Measurements from ENCODE around the gene TRPM2. TPM values are rescaled to one million over a fixed set of nuclear protein-coding genes. Genes with fewer than 3 reads are reported as not detected.

The TRPM2 gene
- total and polyA plus RNA-seq, 2 of the 8 experiments (the other 6 are each of a cell fraction or from before 2014, with no cell fraction given), result 0.27 to 0.28 TPM

DNA sequence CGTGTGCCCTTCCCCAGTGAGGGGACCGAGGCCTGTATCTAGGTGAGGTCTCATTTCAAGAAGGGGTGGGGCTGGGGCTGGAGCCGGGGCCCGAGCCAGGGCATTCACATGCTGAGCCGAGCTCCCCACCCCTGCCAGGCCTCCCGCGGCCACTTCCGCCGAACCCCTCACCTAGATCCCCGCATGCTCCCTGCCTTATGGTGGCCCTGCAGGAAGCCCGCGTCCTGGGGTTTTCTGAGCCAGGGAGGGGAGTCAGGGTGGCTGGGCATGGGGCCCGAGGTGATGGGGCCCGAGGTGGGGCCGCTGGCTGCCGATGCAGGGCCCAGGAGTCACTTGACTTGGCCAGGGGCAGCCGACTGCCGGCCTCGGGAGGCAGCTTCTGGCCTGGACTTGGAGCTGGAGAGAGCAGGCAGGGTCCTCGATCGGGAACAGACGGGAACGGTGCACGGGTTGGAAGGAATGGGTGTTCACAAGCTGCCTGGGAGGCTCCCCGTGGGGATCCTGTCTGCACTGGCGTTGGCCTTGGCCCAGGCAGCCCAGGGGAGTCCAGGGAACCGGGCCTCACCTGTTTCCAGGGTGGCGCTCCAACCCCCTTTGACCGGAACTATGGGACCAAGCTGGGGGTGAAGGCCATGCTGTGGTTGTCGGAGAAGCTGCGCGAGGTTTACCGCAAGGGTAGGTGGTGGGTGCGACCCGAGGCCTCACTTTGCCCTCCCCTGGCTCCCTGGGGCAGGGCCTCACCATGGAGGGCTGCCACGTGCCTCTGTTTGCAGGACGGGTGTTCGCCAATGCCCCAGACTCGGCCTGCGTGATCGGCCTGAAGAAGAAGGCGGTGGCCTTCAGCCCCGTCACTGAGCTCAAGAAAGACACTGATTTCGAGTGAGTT is 27.8 kb upstream of the TRPM2 start:
- Histone ChIP-seq H3K27ac (ENCODE audit: low read depth, low read length) (no peak overlapping the region), H2BK5ac (ENCODE audit: low read depth, low read length) (no peak overlapping the region), H3K4ac (replicated peaks; ENCODE audit: insufficient read length, low read depth, low read length) (no peak overlapping the region), H3K4me1 (replicated peaks in 1 of 4; ENCODE audit: control insufficient read depth in 3 of 4, insufficient read depth in 4 of 4, low read length in 3 of 4) (no peaks in the 10 kb centered on the region), H3K18ac (ENCODE audit: extremely low read depth, low read length) (no peak overlapping the region), H2AK5ac (ENCODE audit: low read depth, low read length) (no peak overlapping the region), H3K23ac (ENCODE audit: insufficient read length) (no peak overlapping the region), H2BK120ac (replicated peaks; ENCODE audit: low read depth, low read length) (no peak overlapping the region), H2AFZ (ENCODE audit: low read length) (no peak overlapping the region), H3K4me3 (ENCODE audit: extremely low read depth in 1 of 4, insufficient read depth in 2 of 4, low read depth in 3 of 4, low read length in 4 of 4) (no peak overlapping the region), H3K4me2 (ENCODE audit: insufficient read depth in 1 of 2, low read depth in 2 of 2, low read length in 2 of 2) (no peak overlapping the region), H3K36me3 (ENCODE audit: control insufficient read depth in 2 of 4, insufficient read depth in 4 of 4, low read length in 3 of 4) (peaks cover 0 to 30% (median 1%) of the 10 kb centered on the region in 4 experiments; a peak in 2 of 8 replicates), H3K79me1 (ENCODE audit: low read depth, low read length) (no peaks in the 10 kb centered on the region), H3K79me2 (ENCODE audit: control insufficient read depth in 1 of 2, insufficient read depth in 2 of 2, low read length in 2 of 2) (no peaks in the 10 kb centered on the region), H3K56ac (replicated peaks; ENCODE audit: insufficient read length, low read depth, low read length) (no peak overlapping the region), H3K9ac (replicated peaks in 1 of 4; ENCODE audit: extremely low read depth in 1 of 4, low read depth in 3 of 4, low read length in 3 of 4) (no peak overlapping the region), H2BK20ac (ENCODE audit: low read length) (no peak overlapping the region), H3K27me3 (replicated peaks in 1 of 4; ENCODE audit: control insufficient read depth in 3 of 4, extremely low read depth in 1 of 4, insufficient read depth in 3 of 4, low read length in 3 of 4) (no peaks in the 10 kb centered on the region), H4K5ac (ENCODE audit: insufficient read length, low read depth, low read length) (no peak overlapping the region), H4K20me1 (replicated peaks in 1 of 2; ENCODE audit: control insufficient read depth in 1 of 2, insufficient read depth in 2 of 2, low read length in 2 of 2) (peaks cover 0 to 3% of the 10 kb centered on the region in 2 experiments), H4K8ac (ENCODE audit: extremely low read depth, insufficient read depth, low read length) (no peak overlapping the region), H2BK15ac (ENCODE audit: low read length) (no peak overlapping the region), H3K9me3 (ENCODE audit: insufficient read depth in 2 of 2, low read depth in 1 of 2, low read length in 1 of 2) (no peaks in the 10 kb centered on the region), H2BK12ac (ENCODE audit: low read depth, low read length) (no peak overlapping the region), H4K91ac (replicated peaks; ENCODE audit: insufficient read length, low read length) (no peak overlapping the region), H3K14ac (ENCODE audit: insufficient read length) (no peak overlapping the region), H3K23me2 (ENCODE audit: low read depth, low read length) (no peaks in the 10 kb centered on the region)
- CTCF ChIA-PET (ENCODE audit: partially characterized antibody), result no interaction called here
- no peak for FAIRE-seq
- DNase-seq (ENCODE audit: low read depth in 1 of 2, low spot score in 2 of 2), result no peak
- POLR2A ChIA-PET (ENCODE audit: partially characterized antibody), result interaction anchor here (1.4 to 1.7 kb wide), 2 partner anchors 10 to 12 kb away, joined by 4 to 7 read pairs; no protein-coding TSS in a partner anchor
- 94% methylated on average over 36 of the region's 44 CpGs; no CpG with 5 or more reads in 1 of the 2 experiments for WGBS, 2 experiments (ENCODE audit: extremely low coverage in 1 of 2, insufficient coverage in 1 of 2, insufficient read length in 1 of 2, insufficient replicate concordance in 2 of 2, low coverage in 1 of 2, low lambda C conversion rate in 2 of 2, missing lambda C conversion rate in 1 of 2)
- TF ChIP-seq JUN (IDR thresholded peaks at IDR 0.05; ENCODE audit: low read depth, low read length), result no peak
- no peak for TF ChIP-seq ASH2L (IDR thresholded peaks at IDR 0.05; ENCODE audit: low read length)
- no peak for TF ChIP-seq KDM4A (IDR thresholded peaks at IDR 0.05; ENCODE audit: low read depth, low read length, severe bottlenecking)
- no peak for TF ChIP-seq SIN3A (conservative IDR thresholded peaks at IDR 0.05 in 1 of 2, IDR thresholded peaks at IDR 0.05 in 1 of 2; ENCODE audit: low read depth in 1 of 2, low read length in 2 of 2)
- no peak for TF ChIP-seq YY1 (IDR thresholded peaks at IDR 0.05; ENCODE audit: low read depth, low read length)
- TF ChIP-seq CEBPB (IDR thresholded peaks at IDR 0.05; ENCODE audit: low read depth, low read length), result no peak
- no peak for TF ChIP-seq SP4 (IDR thresholded peaks at IDR 0.05; ENCODE audit: low read length)
- TF ChIP-seq, protein P1, sequence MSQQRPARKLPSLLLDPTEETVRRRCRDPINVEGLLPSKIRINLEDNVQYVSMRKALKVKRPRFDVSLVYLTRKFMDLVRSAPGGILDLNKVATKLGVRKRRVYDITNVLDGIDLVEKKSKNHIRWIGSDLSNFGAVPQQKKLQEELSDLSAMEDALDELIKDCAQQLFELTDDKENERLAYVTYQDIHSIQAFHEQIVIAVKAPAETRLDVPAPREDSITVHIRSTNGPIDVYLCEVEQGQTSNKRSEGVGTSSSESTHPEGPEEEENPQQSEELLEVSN (IDR thresholded peaks at IDR 0.05), result no peak
- no peak for TF ChIP-seq NANOG (IDR thresholded peaks at IDR 0.05; ENCODE audit: insufficient read depth, low read depth, low read length, poor library complexity, severe bottlenecking)
- TF ChIP-seq ATF2 (IDR thresholded peaks at IDR 0.05; ENCODE audit: low read length), result no peak

Measured in H1 (cell line).